Keratinocyte (primary cell): Measurements from ENCODE around the gene OSTN. TPM values are rescaled to one million over a fixed set of nuclear protein-coding genes. Genes with fewer than 3 reads are reported as not detected.

Source experiments
- DNase-seq: peaks from one replicate; pipeline ENCODE4 v3.0.0-alpha.2; 2011; ENCODE audit warnings: low read depth, missing footprints, low spot score
- FAIRE-seq: peaks from 2 replicates; lab custom pipeline; 2011; peaks lifted over from hg19 to GRCh38; lab: Jason Lieb, UNC
- H2AFZ ChIP-seq: 2 replicates; pipeline ENCODE4 v1.6.0; 2012; ENCODE audit warnings: low read length, control low read depth, inconsistent platforms; ENCODE audit not compliant: control insufficient read depth
- H3K27ac ChIP-seq: 2 replicates; pipeline ENCODE4 v1.5.1; 2011; ENCODE audit warnings: low read length; ENCODE audit not compliant: control insufficient read depth, insufficient read depth
- H3K27me3 ChIP-seq: 3 replicates; pipeline ENCODE4 v1.6.0; 2011; ENCODE audit warnings: low read length; ENCODE audit not compliant: control insufficient read depth, insufficient read depth; ENCODE audit errors: extremely low read depth
- H3K36me3 ChIP-seq, 2 experiments: 2 replicates in 1 of 2; 3 replicates in 1 of 2; pipeline ENCODE4 v1.5.1; 2011; ENCODE audit warnings: low read length in 2 of 2, mild to moderate bottlenecking in 1 of 2; ENCODE audit not compliant: control insufficient read depth in 2 of 2, insufficient read depth in 2 of 2; ENCODE audit errors: extremely low read depth in 1 of 2
- H3K4me1 ChIP-seq: 3 replicates; pipeline ENCODE4 v1.5.1; 2011; ENCODE audit warnings: low read length; ENCODE audit not compliant: control insufficient read depth, insufficient read depth; ENCODE audit errors: extremely low read depth
- H3K4me2 ChIP-seq: 3 replicates; pipeline ENCODE4 v1.6.0; 2011; ENCODE audit warnings: low read depth, low read length; ENCODE audit not compliant: control insufficient read depth, insufficient read depth; ENCODE audit errors: extremely low read depth
- H3K4me3 ChIP-seq, 3 experiments: fragments of 200-600 bp in 1 of 3; sonication (generic) in 1 of 3; 2 replicates in 2 of 3; 3 replicates in 1 of 3; pipeline ENCODE4 v1.5.1; 2011 to 2016; ENCODE audit warnings: low read length in 3 of 3, mild to moderate bottlenecking in 3 of 3, control low read depth in 2 of 3, inconsistent platforms in 1 of 3, low read depth in 1 of 3, mixed read lengths in 1 of 3, mixed run types in 1 of 3, moderate library complexity in 1 of 3; ENCODE audit not compliant: control insufficient read depth in 2 of 3, insufficient read depth in 2 of 3; ENCODE audit errors: extremely low read depth in 1 of 3
- H3K79me2 ChIP-seq: 2 replicates; pipeline ENCODE4 v1.6.0; 2012; ENCODE audit warnings: low read length; ENCODE audit not compliant: control insufficient read depth, insufficient read depth
- H3K9ac ChIP-seq: 3 replicates; pipeline ENCODE4 v1.6.0; 2011; ENCODE audit warnings: low read length; ENCODE audit not compliant: control insufficient read depth, insufficient read depth; ENCODE audit errors: extremely low read depth
- H3K9me1 ChIP-seq: 3 replicates; pipeline ENCODE4 v1.6.0; 2011; ENCODE audit warnings: low read length; ENCODE audit not compliant: control insufficient read depth, insufficient read depth; ENCODE audit errors: extremely low read depth
- H3K9me3 ChIP-seq: 2 replicates; pipeline ENCODE4 v1.5.1; 2012; ENCODE audit warnings: low read depth, low read length; ENCODE audit not compliant: control insufficient read depth
- H4K20me1 ChIP-seq: 3 replicates; pipeline ENCODE4 v1.6.0; 2011; ENCODE audit warnings: low read length; ENCODE audit not compliant: control insufficient read depth, insufficient read depth; ENCODE audit errors: extremely low read depth
- EZH2 ChIP-seq: IDR thresholded peaks from one replicate; pipeline ENCODE4 v1.6.1; 2012; ENCODE audit warnings: inconsistent platforms, mild to moderate bottlenecking, low read length, moderate library complexity
- dilution Hi-C: fragments of 300-500 bp; cut with MboI; formaldehyde crosslinking; loops from one replicate; pipeline ENCODE4 v1.7.0; 2020; ENCODE audit warnings: low sequenced_read_pairs; ENCODE audit not compliant: extremely low pct_ligation_motif_present
- polyA plus RNA-seq, 5 experiments: library from polyadenylated mRNA; depleted of rRNA in 3 of 5; stranded (reverse) in 3 of 5; stranded (forward) in 1 of 5; unstranded in 1 of 5; fragments of >200 nt; gene quantifications; 1 replicate in 1 of 5; 2 replicates in 3 of 5; 3 replicates in 1 of 5; pipeline versions ENCODE4 v1.2.1 to v1.2.3, GENCODE V29; 2011 to 2012; ENCODE audit warnings: missing spikeins in 2 of 5, low read depth in 1 of 5, low replicate concordance in 1 of 5
- TF ChIP-seq, protein P1 (sequence below), 3 experiments: IDR thresholded peaks in 1 of 3; conservative IDR thresholded peaks in 1 of 3; optimal IDR thresholded peaks in 1 of 3; 2 replicates in 2 of 3; 3 replicates in 1 of 3; pipeline versions ENCODE3 to v1.5.1; 2011; ENCODE audit warnings: low read length in 3 of 3, mild to moderate bottlenecking in 3 of 3, moderate library complexity in 2 of 3, control low read depth in 1 of 3, inconsistent platforms in 1 of 3; ENCODE audit not compliant: insufficient read depth in 2 of 3; ENCODE audit errors: extremely low read depth in 1 of 3

Gene OSTN
- polyA plus RNA-seq, 1 donor (not counting 4 experiments of a cell fraction or from before 2014, with no cell fraction given) = not detected

DNA sequence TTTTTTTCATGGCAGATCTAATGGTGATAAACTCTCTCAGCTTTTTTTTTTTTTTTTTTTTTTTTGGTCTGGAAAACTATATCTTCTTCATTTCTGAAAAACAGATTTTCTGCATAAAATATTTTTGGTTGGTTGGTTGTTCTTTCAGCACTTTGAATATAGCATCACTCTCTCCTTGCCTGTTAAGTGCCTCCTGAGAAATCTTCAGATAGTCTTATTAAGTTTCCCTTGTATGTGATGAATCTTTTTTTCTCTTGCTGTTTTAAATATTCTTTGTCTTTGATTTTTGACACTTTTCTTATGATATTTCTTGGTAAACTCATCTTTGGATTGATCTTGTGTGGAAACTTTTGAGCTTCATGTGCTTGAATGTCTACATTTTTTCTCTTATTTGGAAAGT, 44.2 kb upstream of the OSTN start:
- no peak for FAIRE-seq
- DNase-seq = no peak
- H3K27ac ChIP-seq = no peak overlapping the region
- no peaks in the 10 kb centered on the region for H3K9me1 ChIP-seq
- no peaks in the 10 kb centered on the region for H3K4me1 ChIP-seq
- dilution Hi-C loops = no loop called here
- H3K79me2 ChIP-seq = no peaks in the 10 kb centered on the region
- no peak overlapping the region for H3K4me2 ChIP-seq
- TF ChIP-seq, protein P1, sequence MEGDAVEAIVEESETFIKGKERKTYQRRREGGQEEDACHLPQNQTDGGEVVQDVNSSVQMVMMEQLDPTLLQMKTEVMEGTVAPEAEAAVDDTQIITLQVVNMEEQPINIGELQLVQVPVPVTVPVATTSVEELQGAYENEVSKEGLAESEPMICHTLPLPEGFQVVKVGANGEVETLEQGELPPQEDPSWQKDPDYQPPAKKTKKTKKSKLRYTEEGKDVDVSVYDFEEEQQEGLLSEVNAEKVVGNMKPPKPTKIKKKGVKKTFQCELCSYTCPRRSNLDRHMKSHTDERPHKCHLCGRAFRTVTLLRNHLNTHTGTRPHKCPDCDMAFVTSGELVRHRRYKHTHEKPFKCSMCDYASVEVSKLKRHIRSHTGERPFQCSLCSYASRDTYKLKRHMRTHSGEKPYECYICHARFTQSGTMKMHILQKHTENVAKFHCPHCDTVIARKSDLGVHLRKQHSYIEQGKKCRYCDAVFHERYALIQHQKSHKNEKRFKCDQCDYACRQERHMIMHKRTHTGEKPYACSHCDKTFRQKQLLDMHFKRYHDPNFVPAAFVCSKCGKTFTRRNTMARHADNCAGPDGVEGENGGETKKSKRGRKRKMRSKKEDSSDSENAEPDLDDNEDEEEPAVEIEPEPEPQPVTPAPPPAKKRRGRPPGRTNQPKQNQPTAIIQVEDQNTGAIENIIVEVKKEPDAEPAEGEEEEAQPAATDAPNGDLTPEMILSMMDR (optimal IDR thresholded peaks at IDR 0.05 in 1 of 3, IDR thresholded peaks at IDR 0.05 in 1 of 3, conservative IDR thresholded peaks at IDR 0.05 in 1 of 3; ENCODE audit: extremely low read depth in 1 of 3, insufficient read depth in 2 of 3, low read length in 3 of 3) = no peak
- no peak for TF ChIP-seq EZH2
- no peaks in the 10 kb centered on the region for H3K27me3 ChIP-seq
- H4K20me1 ChIP-seq = no peaks in the 10 kb centered on the region
- H3K9me3 ChIP-seq = peaks cover 3% of the 10 kb centered on the region
- H3K9ac ChIP-seq = no peak overlapping the region
- no peak overlapping the region for H3K4me3 ChIP-seq
- H3K36me3 ChIP-seq = no peaks in the 10 kb centered on the region
- H2AFZ ChIP-seq = no peak overlapping the region

DNA sequence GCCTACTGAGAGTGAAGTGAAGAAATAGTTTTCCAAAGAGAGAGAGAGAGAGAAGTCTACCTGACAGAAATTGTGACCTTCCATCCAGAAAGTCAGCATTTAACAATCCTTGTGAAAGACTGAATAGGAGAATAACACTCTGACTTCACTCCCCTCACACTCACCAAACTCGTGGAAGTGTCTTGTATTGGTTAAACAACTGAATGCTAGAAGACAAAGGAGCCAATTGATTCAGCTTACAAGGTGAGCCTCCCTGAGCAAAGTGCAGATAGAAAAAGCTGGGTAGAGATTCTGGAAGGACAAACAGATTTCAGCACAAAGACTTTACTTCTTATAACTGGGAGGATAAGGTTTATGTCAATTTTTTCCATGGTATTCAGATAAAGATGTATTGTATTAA, 40.8 kb upstream of the OSTN start:
- Histone ChIP-seq H4K20me1 (no peaks in the 10 kb centered on the region), H3K4me1 (no peaks in the 10 kb centered on the region), H3K4me2 (no peak overlapping the region), H3K27me3 (no peaks in the 10 kb centered on the region), H3K27ac (no peak overlapping the region), H3K9me1 (no peaks in the 10 kb centered on the region), H3K9me3 (peaks cover 3% of the 10 kb centered on the region), H3K4me3 (no peak overlapping the region), H2AFZ (peak overlapping the region; percentile 16), H3K79me2 (no peaks in the 10 kb centered on the region), H3K36me3 (no peaks in the 10 kb centered on the region), H3K9ac (no peak overlapping the region)
- FAIRE-seq = no peak
- DNase-seq = no peak
- dilution Hi-C loops = no loop called here
- TF ChIP-seq, protein P1 (optimal IDR thresholded peaks at IDR 0.05 in 1 of 3, IDR thresholded peaks at IDR 0.05 in 1 of 3, conservative IDR thresholded peaks at IDR 0.05 in 1 of 3; ENCODE audit: extremely low read depth in 1 of 3, insufficient read depth in 2 of 3, low read length in 3 of 3) = no peak
- TF ChIP-seq EZH2 = no peak
